VCaP (cell line): Measurements from ENCODE around the gene YPEL2.

ENCODE experiments used
- H3K27ac ChIP-seq: fragments of 450-650 bp; 2 replicates; pipeline ENCODE4 v1.5.1; 2017
- TF ChIP-seq, protein P1 (sequence below): fragments of 450-650 bp; conservative IDR thresholded peaks from 2 replicates; pipeline ENCODE4 v1.5.1; 2017; ENCODE audit warnings: mild to moderate bottlenecking, moderate library complexity

The YPEL2 gene

DNA sequence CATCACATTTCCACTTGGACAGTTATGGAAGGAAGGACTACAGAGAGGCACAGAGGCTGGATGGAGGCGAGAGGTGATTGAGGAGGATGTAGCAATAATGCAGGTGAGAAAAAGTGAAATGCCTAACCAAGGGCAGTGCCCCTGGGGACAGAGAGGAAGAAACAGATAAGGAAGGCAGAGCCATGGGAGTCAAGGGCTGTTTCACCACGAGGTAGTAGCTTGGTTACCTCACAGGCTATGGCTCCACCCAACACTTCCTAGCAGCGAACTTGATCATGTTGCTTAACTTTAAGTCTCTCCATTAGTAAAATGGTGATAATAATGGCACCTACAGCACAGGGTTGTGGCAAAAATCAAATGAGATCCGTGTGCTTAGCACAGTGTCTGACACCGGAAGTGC lies 83.9 kb downstream of the YPEL2 start:
- TF ChIP-seq, protein P1, sequence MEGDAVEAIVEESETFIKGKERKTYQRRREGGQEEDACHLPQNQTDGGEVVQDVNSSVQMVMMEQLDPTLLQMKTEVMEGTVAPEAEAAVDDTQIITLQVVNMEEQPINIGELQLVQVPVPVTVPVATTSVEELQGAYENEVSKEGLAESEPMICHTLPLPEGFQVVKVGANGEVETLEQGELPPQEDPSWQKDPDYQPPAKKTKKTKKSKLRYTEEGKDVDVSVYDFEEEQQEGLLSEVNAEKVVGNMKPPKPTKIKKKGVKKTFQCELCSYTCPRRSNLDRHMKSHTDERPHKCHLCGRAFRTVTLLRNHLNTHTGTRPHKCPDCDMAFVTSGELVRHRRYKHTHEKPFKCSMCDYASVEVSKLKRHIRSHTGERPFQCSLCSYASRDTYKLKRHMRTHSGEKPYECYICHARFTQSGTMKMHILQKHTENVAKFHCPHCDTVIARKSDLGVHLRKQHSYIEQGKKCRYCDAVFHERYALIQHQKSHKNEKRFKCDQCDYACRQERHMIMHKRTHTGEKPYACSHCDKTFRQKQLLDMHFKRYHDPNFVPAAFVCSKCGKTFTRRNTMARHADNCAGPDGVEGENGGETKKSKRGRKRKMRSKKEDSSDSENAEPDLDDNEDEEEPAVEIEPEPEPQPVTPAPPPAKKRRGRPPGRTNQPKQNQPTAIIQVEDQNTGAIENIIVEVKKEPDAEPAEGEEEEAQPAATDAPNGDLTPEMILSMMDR: no peak
- H3K27ac ChIP-seq: no peak overlapping the region

DNA sequence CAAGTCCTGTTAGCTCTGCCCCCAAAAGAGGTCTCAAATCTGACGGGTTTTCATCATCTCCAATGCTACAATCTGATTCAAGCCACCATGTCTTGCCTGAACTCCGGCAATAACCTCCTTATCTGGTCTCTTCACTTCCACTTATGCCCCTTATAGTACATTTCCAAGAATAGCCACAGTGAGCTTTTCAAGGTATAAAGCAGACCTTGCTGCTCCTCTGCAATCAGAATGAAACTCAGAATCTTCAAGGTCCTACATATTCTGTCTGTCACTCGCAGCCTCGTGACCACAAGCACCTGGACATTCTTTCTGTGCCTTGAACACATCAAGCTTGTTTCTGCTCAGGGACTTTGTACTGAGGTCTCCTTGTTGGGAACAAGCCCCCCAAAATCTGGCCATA lies 84.7 kb downstream of the YPEL2 start:
- no peak overlapping the region for H3K27ac ChIP-seq
- TF ChIP-seq, protein P1: no peak

DNA sequence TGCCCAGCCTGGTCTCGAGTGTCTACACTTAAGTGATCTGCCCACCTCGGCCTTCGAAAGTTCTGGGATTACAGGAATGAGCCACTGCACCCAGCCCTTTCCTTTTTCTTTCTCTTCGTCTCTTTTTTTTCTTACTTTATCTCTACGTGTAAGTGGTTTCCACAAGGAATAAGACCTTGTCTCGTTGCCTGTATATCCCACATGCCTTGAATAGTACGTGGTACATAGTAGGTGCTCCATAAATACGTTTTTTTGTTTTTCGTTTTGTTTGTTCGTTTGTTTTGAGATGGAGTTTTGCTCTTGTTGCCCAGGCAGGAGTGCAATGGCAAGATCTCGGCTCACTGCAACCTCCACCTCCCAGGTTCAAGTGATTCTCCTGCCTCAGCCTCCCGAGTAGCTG lies 86.0 kb downstream of the YPEL2 start:
- H3K27ac ChIP-seq: no peak overlapping the region
- TF ChIP-seq, protein P1: no peak

DNA sequence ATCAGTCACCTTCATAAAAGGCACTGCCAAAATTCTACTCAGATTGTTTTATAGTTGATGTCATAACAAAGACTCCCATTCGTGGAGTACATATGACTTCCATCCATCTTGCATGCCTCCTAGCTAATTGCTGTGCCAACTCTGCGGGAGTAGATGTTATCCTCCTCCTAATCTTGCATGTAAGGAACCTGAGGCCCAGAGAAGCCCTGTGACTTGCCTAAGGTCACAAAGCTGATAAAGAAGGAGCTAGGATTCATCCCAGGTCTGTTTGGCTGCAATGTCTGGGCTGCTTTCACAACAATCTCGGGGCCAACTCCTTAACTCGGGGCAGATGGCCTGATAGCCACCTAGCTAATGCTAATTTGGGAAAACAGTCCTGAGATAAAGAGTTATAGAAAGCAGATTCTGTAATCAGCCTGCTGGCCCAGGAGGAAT lies 87.3 kb downstream of the YPEL2 start:
- TF ChIP-seq, protein P1: no peak
- H3K27ac ChIP-seq: no peak overlapping the region

DNA sequence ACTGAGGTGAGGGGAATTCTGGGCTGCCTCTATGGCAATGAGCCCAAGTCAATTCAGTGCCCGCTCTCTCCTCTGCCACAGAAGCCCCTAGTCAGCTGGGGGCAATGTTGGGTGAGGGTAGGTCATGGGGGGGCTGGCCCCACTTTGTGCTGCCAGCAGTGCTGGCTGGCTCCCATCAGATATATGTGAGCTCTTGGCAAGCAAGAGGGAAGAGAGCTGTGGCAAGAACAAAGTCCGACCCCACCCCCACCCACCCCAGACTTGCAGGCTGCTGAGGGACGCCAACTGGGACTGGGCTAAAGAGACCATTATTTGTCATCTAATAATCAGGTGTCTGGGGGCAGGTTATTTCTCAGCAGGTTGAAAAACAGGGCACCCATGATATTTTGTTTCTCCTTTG lies 89.4 kb downstream of the YPEL2 start:
- H3K27ac ChIP-seq: no peak overlapping the region
- TF ChIP-seq, protein P1: no peak

DNA sequence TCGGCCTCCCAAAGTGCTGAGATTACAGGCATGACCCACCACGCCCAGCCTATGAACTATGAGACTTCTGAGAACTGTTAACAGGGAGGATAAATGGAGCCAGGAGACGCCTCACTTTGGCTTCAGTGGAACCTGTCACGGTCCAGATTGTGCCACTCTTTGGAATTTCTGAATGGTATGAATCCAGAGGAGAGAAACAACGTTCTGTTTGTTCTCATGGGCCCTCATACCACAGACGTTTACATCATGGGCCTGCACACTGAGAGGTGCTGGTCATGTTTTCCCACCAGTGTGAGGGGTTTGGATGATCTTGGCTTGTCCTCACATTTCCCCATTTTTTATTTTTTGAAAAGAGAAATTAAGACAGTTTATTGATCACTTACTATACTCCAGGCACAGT lies 90.3 kb downstream of the YPEL2 start:
- TF ChIP-seq, protein P1: no peak
- H3K27ac ChIP-seq: no peak overlapping the region

DNA sequence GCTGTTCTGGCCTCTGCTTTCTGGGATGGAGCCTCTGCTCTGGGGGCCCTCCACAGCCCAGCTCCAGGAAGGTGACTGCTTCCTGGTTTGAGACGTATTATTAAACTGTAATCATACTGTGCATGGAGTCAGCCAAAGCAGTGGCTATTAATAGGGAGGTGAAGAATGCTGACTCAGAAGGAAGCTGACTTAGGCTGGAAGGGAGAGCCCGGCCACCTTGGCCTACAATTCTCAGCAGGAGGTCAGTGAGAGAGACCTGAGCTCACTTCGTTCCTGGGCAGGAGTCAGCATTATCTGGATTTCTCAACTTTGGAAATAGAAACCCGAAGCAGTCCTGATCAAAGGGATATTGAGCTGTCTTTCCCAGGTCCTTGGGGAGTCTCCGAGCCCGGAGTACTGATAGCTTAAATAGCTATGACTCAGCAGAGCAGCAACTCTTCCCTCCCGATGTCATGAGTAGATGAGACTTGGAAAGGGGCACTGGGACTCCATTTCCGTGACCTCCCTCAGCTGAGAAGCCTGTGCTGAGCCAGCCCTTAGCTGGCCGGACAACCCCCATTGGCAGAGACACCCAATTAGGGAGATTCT lies 91.8 kb downstream of the YPEL2 start:
- TF ChIP-seq, protein P1: no peak
- no peak overlapping the region for H3K27ac ChIP-seq
